IPS-NIHi7 (cell line): Measurements from ENCODE around the gene CMTM4.

Source experiments
- DNase-seq: peaks from one replicate; pipeline ENCODE4 v3.0.0; 2012; ENCODE audit warnings: mixed read lengths; ENCODE audit errors: extremely low spot score

The CMTM4 gene

GRCh38 chr16:66566051-66566901 lies 130.3 kb downstream of the CMTM4 start, which contains the start of gene CMTM1:
Gene CMTM1, plus strand, starts transcription at chr16:66566439. Its CDS starts 75 bp downstream, at chr16:66566514.
- no peak for DNase-seq
